A549 (cell line): ENCODE results near the gene GSTO2.

ENCODE experiments used
- CEBPB ChIP-seq, 2 experiments: fragments of >200 bp in 1 of 2; sonication (Bioruptor Twin) in 1 of 2; formaldehyde crosslinking in 1 of 2; IDR thresholded peaks; 2 replicates each; pipeline ENCODE4 v1.6.1; 2012 to 2016
- FOSB ChIP-seq: fragments of 250-450 bp; sonication (Bioruptor Pico); IDR thresholded peaks from 2 replicates; pipeline ENCODE4 v1.5.0; 2020; ENCODE audit warnings: mild to moderate bottlenecking, moderate library complexity
- HDAC2 ChIP-seq: fragments of 200-600 bp; sonication (generic); IDR thresholded peaks from 2 replicates; pipeline ENCODE4 v1.6.1; 2016
- HEYL ChIP-seq: fragments of 250-450 bp; sonication (Bioruptor Pico); IDR thresholded peaks from 2 replicates; pipeline ENCODE4 v1.8.0; 2021; ENCODE audit warnings: mild to moderate bottlenecking, moderate library complexity
- HOXA7 ChIP-seq: fragments of 250-450 bp; sonication (Bioruptor Pico); IDR thresholded peaks from 2 replicates; pipeline ENCODE4 v1.5.0; 2020; ENCODE audit warnings: mild to moderate bottlenecking, moderate library complexity
- POLR2A ChIP-seq: IDR thresholded peaks from 2 replicates; pipeline ENCODE4 v1.6.1; 2012; ENCODE audit warnings: mild to moderate bottlenecking, low read length
- RFX5 ChIP-seq: fragments of 450-650 bp; IDR thresholded peaks from 2 replicates; pipeline ENCODE4 v1.7.1; 2014; ENCODE audit warnings: antibody characterized with exemption, mild to moderate bottlenecking, moderate library complexity
- TFCP2L1 ChIP-seq: fragments of 250-450 bp; sonication (Bioruptor Pico); IDR thresholded peaks from 2 replicates; pipeline ENCODE4 v1.5.0; 2021; ENCODE audit warnings: mild to moderate bottlenecking
- ZSCAN20 ChIP-seq: fragments of 250-450 bp; sonication (Bioruptor Pico); IDR thresholded peaks from 2 replicates; pipeline ENCODE4 v1.8.0; 2022; ENCODE audit warnings: mild to moderate bottlenecking, moderate library complexity
- TF ChIP-seq, protein P1 (sequence below): fragments of >200 bp; sonication (Bioruptor Twin); formaldehyde crosslinking; IDR thresholded peaks from 3 replicates; pipeline ENCODE4 v1.5.1; 2016
- TF ChIP-seq, protein P2 (sequence below): fragments of 250-450 bp; sonication (Bioruptor Pico); IDR thresholded peaks from 2 replicates; pipeline ENCODE4 v1.5.0; 2021; ENCODE audit warnings: mild to moderate bottlenecking, moderate library complexity, borderline replicate concordance

DNA sequence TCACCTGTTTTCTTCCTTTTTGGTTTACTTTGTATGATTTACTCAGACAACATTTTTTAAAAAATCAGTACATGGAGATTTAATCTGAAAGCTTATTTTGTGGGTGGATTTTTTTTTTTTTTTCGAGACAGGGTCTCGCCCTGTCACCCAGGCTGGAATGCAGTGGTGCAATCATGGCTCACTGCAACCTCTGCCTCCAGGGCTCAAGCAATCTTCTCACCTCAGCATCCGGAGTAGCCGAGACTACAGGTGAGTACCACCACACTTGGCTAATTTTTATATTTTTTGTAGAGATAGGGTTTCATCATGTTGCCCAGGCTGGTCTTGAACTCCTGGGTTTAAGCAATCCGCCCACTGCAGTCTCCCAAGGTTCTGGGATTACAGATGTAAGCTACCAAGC lies 11.7 kb upstream of the GSTO2 start:
- TF ChIP-seq, protein P1, sequence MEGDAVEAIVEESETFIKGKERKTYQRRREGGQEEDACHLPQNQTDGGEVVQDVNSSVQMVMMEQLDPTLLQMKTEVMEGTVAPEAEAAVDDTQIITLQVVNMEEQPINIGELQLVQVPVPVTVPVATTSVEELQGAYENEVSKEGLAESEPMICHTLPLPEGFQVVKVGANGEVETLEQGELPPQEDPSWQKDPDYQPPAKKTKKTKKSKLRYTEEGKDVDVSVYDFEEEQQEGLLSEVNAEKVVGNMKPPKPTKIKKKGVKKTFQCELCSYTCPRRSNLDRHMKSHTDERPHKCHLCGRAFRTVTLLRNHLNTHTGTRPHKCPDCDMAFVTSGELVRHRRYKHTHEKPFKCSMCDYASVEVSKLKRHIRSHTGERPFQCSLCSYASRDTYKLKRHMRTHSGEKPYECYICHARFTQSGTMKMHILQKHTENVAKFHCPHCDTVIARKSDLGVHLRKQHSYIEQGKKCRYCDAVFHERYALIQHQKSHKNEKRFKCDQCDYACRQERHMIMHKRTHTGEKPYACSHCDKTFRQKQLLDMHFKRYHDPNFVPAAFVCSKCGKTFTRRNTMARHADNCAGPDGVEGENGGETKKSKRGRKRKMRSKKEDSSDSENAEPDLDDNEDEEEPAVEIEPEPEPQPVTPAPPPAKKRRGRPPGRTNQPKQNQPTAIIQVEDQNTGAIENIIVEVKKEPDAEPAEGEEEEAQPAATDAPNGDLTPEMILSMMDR, result no peak
- TF ChIP-seq TFCP2L1 (CRISPR knock-in tag), result no peak
- TF ChIP-seq RFX5, result no peak
- TF ChIP-seq, protein P2, sequence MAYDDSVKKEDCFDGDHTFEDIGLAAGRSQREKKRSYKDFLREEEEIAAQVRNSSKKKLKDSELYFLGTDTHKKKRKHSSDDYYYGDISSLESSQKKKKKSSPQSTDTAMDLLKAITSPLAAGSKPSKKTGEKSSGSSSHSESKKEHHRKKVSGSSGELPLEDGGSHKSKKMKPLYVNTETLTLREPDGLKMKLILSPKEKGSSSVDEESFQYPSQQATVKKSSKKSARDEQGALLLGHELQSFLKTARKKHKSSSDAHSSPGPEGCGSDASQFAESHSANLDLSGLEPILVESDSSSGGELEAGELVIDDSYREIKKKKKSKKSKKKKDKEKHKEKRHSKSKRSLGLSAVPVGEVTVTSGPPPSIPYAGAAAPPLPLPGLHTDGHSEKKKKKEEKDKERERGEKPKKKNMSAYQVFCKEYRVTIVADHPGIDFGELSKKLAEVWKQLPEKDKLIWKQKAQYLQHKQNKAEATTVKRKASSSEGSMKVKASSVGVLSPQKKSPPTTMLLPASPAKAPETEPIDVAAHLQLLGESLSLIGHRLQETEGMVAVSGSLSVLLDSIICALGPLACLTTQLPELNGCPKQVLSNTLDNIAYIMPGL, result no peak
- no peak for TF ChIP-seq HOXA7
- TF ChIP-seq ZSCAN20 (CRISPR knock-in tag), result no peak
- no peak for TF ChIP-seq CEBPB (IDR thresholded peaks at IDR 0.05)
- no peak for TF ChIP-seq POLR2A
- TF ChIP-seq FOSB (CRISPR knock-in tag), result no peak
- TF ChIP-seq HEYL (CRISPR knock-in tag), result no peak
- no peak for TF ChIP-seq HDAC2
